GM10248 (cell line): ENCODE measurements around the gene KLHL29.

Source experiments
- CTCF ChIA-PET: fragments of 300-600 bp; sonication (Branson Sonifier 250); formaldehyde crosslinking; extraction: SDS; loops from one replicate; lab custom pipeline; 2021; ENCODE audit warnings: antibody characterized with exemption; lab: Yijun Ruan, JAX
- POLR2A ChIA-PET: fragments of 350-650 bp; sonication (Branson Sonifier 250); formaldehyde crosslinking; extraction: SDS; loops from one replicate; lab custom pipeline; 2020; ENCODE audit warnings: antibody characterized with exemption; lab: Yijun Ruan, JAX
- DNase-seq: peaks from one replicate; pipeline ENCODE4 v3.0.0; 2012; ENCODE audit errors: extremely low spot score
- CTCF ChIP-seq: IDR thresholded peaks from 2 replicates; pipeline ENCODE4 v1.5.1; 2012; ENCODE audit warnings: mild to moderate bottlenecking, low read depth; ENCODE audit errors: extremely low read depth, missing control alignments, control extremely low read depth

KLHL29 gene

GRCh38 chr2:23658466-23658942 lies 273.5 kb downstream of the KLHL29 start:
- DNase-seq, result no peak
- CTCF ChIA-PET, result interaction anchor here (1.1 kb wide), 1 partner anchor 19 kb away, joined by 4 read pairs; no protein-coding TSS in a partner anchor
- TF ChIP-seq CTCF, result no peak
- POLR2A ChIA-PET, result no interaction called here

- CTCF ChIA-PET, result no interaction called here
- TF ChIP-seq CTCF, result no peak
- POLR2A ChIA-PET, result no interaction called here
- DNase-seq, result no peak
These were observed 274.3 kb downstream of the KLHL29 start for GRCh38 chr2:23659328-23659727.

GRCh38 chr2:23659773-23660172 lies 274.8 kb downstream of the KLHL29 start:
- ChIA-PET CTCF (no interaction called here), POLR2A (no interaction called here)

GRCh38 chr2:23660237-23660636 lies 275.3 kb downstream of the KLHL29 start:
- ChIA-PET POLR2A (no interaction called here), CTCF (no interaction called here)
- no peak for TF ChIP-seq CTCF
- no peak for DNase-seq

More at GRCh38 chr2:23659773-23660172, 274.8 kb downstream of the KLHL29 start:
- DNase-seq, result no peak
- TF ChIP-seq CTCF, result no peak

- CTCF ChIA-PET, result interaction anchor here (1.0 kb wide), 1 partner anchor 23 kb away, joined by 3 read pairs; no protein-coding TSS in a partner anchor
- POLR2A ChIA-PET, result no interaction called here
- no peak for DNase-seq
- TF ChIP-seq CTCF, result no peak
These were observed 276.5 kb downstream of the KLHL29 start for GRCh38 chr2:23661276-23662050.

- DNase-seq, result no peak
- no peak for TF ChIP-seq CTCF
- POLR2A ChIA-PET, result no interaction called here
- CTCF ChIA-PET, result interaction anchor here (1.0 kb wide), 2 partner anchors 24 to 39 kb away, joined by 3 read pairs; no protein-coding TSS in a partner anchor
These were observed 277.5 kb downstream of the KLHL29 start for GRCh38 chr2:23662466-23662865.
